ENCODE measurements around the gene PXDN.

- TF ChIP-seq, protein P1, sequence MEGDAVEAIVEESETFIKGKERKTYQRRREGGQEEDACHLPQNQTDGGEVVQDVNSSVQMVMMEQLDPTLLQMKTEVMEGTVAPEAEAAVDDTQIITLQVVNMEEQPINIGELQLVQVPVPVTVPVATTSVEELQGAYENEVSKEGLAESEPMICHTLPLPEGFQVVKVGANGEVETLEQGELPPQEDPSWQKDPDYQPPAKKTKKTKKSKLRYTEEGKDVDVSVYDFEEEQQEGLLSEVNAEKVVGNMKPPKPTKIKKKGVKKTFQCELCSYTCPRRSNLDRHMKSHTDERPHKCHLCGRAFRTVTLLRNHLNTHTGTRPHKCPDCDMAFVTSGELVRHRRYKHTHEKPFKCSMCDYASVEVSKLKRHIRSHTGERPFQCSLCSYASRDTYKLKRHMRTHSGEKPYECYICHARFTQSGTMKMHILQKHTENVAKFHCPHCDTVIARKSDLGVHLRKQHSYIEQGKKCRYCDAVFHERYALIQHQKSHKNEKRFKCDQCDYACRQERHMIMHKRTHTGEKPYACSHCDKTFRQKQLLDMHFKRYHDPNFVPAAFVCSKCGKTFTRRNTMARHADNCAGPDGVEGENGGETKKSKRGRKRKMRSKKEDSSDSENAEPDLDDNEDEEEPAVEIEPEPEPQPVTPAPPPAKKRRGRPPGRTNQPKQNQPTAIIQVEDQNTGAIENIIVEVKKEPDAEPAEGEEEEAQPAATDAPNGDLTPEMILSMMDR (IDR thresholded peaks at IDR 0.05 in 2 of 3, conservative IDR thresholded peaks at IDR 0.05 in 1 of 3; ENCODE audit: insufficient read depth in 2 of 3, low read depth in 1 of 3, low read length in 3 of 3): no peak
- TF ChIP-seq RAD21 (CRISPR knock-in tag; conservative IDR thresholded peaks at IDR 0.05 in 1 of 2, IDR thresholded peaks at IDR 0.05 in 1 of 2) (no peak), ZBTB8A (IDR thresholded peaks at IDR 0.05; ENCODE audit: partially characterized antibody) (no peak), ETV6 (IDR thresholded peaks at IDR 0.05; ENCODE audit: borderline replicate concordance in 1 of 2, low read depth in 2 of 2, low read length in 1 of 2) (no peak), ETV6 (CRISPR knock-in tag; IDR thresholded peaks at IDR 0.05; ENCODE audit: borderline replicate concordance) (no peak)
These were observed 95.8 kb downstream of the PXDN start for GRCh38 chr2:1648241-1649102.

Data from K562 (cell line).